Endothelial cell of umbilical vein (primary cell): ENCODE data around the gene OR2AG2.

ENCODE experiments used
- CTCF ChIP-seq, 2 donors: IDR thresholded peaks; 1 replicate in 1 of 2; 2 replicates in 1 of 2; pipeline ENCODE4 v1.5.1; 2011; ENCODE audit warnings: low read length in 2 of 2, mild to moderate bottlenecking in 2 of 2, moderate library complexity in 2 of 2, control low read depth in 1 of 2, inconsistent platforms in 1 of 2, low read depth in 1 of 2; ENCODE audit not compliant: insufficient read depth in 1 of 2; ENCODE audit errors: extremely low read depth in 1 of 2
- EZH2 ChIP-seq: IDR thresholded peaks from 2 replicates; pipeline ENCODE4 v1.6.1; 2012; ENCODE audit warnings: borderline replicate concordance, low read depth, mild to moderate bottlenecking, moderate library complexity, low read length, inconsistent platforms; ENCODE audit not compliant: severe bottlenecking
- POLR2AphosphoS5 ChIP-seq: IDR thresholded peaks from 2 replicates; pipeline ENCODE4 v1.6.1; 2012; ENCODE audit warnings: low read depth, mild to moderate bottlenecking, control low read depth, low read length, moderate library complexity; ENCODE audit not compliant: insufficient read depth

DNA sequence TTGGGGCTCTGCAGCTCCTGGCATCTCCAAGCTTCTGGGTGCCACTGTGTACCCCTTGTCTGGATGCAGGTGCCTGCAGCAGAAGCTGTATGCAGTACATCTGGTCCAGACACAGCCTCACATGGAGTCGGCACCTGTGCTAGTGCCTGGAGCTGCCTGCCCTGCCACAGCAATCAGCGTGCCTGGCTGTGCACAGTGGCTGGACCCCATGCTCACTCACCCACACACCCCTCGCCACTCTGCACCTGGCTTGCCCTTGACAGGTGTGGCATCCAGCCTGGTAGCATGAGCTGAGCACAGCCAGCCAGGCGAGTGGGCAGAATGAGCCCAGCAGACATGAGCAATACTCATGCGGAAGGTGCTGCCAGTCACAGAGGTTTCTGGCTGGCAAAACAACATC lies 47.2 kb upstream of the OR2AG2 start:
- TF ChIP-seq CTCF (IDR thresholded peaks at IDR 0.05; ENCODE audit: extremely low read depth in 1 of 2, insufficient read depth in 1 of 2, low read depth in 1 of 2, low read length in 2 of 2) (no peak), POLR2AphosphoS5 (no peak), EZH2 (no peak)
